ENCODE measurements around the gene MEIOB. TPM values are rescaled to one million over a fixed set of nuclear protein-coding genes. Genes with fewer than 3 reads are reported as not detected.

MEIOB gene
- total RNA-seq, 1 experiment from 2014 or later, result not detected

DNA sequence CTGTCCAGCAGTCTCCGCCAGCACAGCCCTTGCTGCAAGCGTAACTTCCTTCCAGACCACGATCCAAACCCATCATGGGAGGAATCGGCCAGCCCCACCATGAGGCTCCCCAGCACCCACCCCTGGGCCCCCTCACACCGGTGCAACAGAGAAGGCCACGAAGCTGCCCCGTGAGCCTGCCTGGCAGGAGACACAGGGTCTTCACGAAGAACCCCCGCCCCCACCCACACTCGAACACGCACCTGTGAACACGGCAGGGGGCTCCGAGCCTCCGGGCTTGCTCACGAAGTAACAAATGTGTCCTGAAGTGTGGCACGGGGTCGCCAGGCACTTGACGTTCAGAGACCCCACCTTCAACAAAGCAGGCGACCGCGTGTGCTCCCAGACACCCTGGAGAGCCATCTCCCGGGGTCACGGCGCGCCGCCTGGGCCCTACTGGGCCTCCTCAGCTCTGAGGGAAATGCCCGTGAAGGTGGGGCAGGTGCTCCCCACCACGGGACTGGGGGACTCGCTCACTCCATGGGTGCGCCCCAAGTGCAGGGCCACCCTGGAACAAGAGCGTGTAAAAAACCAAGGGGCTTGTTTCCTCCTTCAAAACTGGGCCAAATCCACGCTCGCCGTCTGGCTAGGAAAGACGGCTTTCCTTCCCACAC, 53.0 kb downstream of the MEIOB start:
- Histone ChIP-seq H3K4me3 (ENCODE audit: low read length) (no peak overlapping the region), H3K4me2 (ENCODE audit: low read length) (no peak overlapping the region), H3K27me3 (ENCODE audit: low read length) (no peaks in the 10 kb centered on the region), H3K79me2 (ENCODE audit: low read length) (no peaks in the 10 kb centered on the region; the same call in 1 of the 2 replicates), H2AFZ (ENCODE audit: low read length) (no peak overlapping the region), H4K20me1 (ENCODE audit: low read length) (no peaks in the 10 kb centered on the region), H3K9ac (ENCODE audit: low read length) (no peak overlapping the region), H3F3A (ENCODE audit: low read length, unreplicated experiment) (no peaks in the 10 kb centered on the region), H3K27ac (ENCODE audit: low read length) (no peak overlapping the region), H3K36me3 (ENCODE audit: low read depth, low read length) (peaks cover 4% of the 10 kb centered on the region; the same call in 1 of the 2 replicates), H3K9me3 (ENCODE audit: low read length) (no peaks in the 10 kb centered on the region), H3K4me1 (ENCODE audit: insufficient read depth, low read length) (peaks cover 5% of the 10 kb centered on the region; the same call in 1 of the 2 replicates), H3K9me2 (replicated peaks; ENCODE audit: low read length) (no peaks in the 10 kb centered on the region)
- ATAC-seq (no peak), DNase-seq (no peak)
- CTCF ChIA-PET, result no interaction called here
- POLR2A ChIA-PET (ENCODE audit: unreplicated experiment), result no interaction called here
- TF ChIP-seq EZH2phosphoT487 (IDR thresholded peaks at IDR 0.05; ENCODE audit: borderline replicate concordance, low read length) (no peak), EZH2 (IDR thresholded peaks at IDR 0.05; ENCODE audit: low read length, unreplicated experiment) (no peak)
- TF ChIP-seq, protein P1, sequence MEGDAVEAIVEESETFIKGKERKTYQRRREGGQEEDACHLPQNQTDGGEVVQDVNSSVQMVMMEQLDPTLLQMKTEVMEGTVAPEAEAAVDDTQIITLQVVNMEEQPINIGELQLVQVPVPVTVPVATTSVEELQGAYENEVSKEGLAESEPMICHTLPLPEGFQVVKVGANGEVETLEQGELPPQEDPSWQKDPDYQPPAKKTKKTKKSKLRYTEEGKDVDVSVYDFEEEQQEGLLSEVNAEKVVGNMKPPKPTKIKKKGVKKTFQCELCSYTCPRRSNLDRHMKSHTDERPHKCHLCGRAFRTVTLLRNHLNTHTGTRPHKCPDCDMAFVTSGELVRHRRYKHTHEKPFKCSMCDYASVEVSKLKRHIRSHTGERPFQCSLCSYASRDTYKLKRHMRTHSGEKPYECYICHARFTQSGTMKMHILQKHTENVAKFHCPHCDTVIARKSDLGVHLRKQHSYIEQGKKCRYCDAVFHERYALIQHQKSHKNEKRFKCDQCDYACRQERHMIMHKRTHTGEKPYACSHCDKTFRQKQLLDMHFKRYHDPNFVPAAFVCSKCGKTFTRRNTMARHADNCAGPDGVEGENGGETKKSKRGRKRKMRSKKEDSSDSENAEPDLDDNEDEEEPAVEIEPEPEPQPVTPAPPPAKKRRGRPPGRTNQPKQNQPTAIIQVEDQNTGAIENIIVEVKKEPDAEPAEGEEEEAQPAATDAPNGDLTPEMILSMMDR (conservative IDR thresholded peaks at IDR 0.05; ENCODE audit: low read depth, low read length), result no peak
- BruUV-seq (replicated peaks), result no TSS peak
- intact Hi-C loops (cut with micrococcal nuclease), result no loop called here

DNA sequence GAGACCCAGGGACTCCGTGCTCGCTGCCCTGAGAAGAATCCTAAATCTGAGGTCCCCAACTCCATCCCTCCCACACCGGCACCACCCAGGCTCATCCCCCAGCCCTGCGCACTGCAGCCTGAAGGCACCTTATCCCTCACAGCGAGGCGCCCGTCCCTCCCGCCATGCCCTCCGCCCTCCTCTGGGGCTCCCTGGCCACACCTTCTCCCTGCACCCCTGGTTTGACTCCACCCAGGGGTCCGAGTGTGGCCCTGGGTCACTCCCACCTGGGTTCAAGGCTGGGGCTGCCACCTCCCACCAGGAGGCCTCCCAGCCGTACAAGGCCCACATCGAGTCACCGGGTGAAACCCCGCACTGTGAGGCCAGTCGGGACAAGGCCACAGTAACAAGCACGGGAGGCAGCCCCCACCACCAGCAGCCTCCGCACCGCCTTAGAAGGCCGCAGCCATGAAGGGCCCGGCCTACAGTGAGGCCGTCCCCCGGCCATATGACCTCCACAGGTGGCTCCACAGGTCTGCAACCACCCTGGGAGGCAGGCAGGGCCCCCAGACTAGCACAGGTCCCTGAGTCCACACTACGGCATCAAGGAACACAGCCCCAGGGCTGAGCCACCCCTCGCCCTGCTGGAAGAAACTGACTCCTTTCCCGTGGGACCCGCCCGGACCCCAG, 53.6 kb downstream of the MEIOB start:
- CTCF ChIA-PET, result no interaction called here
- H3K4me2 ChIP-seq (ENCODE audit: low read length), result no peak overlapping the region
- no TSS peak for BruUV-seq (replicated peaks)

More for the DNA sequence above, 53.6 kb downstream of the MEIOB start:
- H3K27ac ChIP-seq (ENCODE audit: low read length), result no peak overlapping the region
- intact Hi-C loops (cut with micrococcal nuclease), result no loop called here
- no peak overlapping the region for H3K9ac ChIP-seq (ENCODE audit: low read length)
- no peak for TF ChIP-seq EZH2phosphoT487 (IDR thresholded peaks at IDR 0.05; ENCODE audit: borderline replicate concordance, low read length)
- no peak for TF ChIP-seq EZH2 (IDR thresholded peaks at IDR 0.05; ENCODE audit: low read length, unreplicated experiment)
- TF ChIP-seq, protein P1 (conservative IDR thresholded peaks at IDR 0.05; ENCODE audit: low read depth, low read length), result no peak
- POLR2A ChIA-PET (ENCODE audit: unreplicated experiment), result no interaction called here
- no peaks in the 10 kb centered on the region for H3K9me3 ChIP-seq (ENCODE audit: low read length)
- ATAC-seq, result no peak
- H3K79me2 ChIP-seq (ENCODE audit: low read length), result no peaks in the 10 kb centered on the region; the same call in 1 of the 2 replicates
- H3F3A ChIP-seq (ENCODE audit: low read length, unreplicated experiment), result no peaks in the 10 kb centered on the region
- no peak overlapping the region for H3K4me3 ChIP-seq (ENCODE audit: low read length)
- H3K4me1 ChIP-seq (ENCODE audit: insufficient read depth, low read length), result peaks cover 5% of the 10 kb centered on the region; the same call in 1 of the 2 replicates
- H2AFZ ChIP-seq (ENCODE audit: low read length), result no peak overlapping the region
- H3K9me2 ChIP-seq (replicated peaks; ENCODE audit: low read length), result no peaks in the 10 kb centered on the region
- no peaks in the 10 kb centered on the region for H3K27me3 ChIP-seq (ENCODE audit: low read length)
- no peaks in the 10 kb centered on the region for H4K20me1 ChIP-seq (ENCODE audit: low read length)
- DNase-seq, result no peak
- peaks cover 4% of the 10 kb centered on the region; the same call in 1 of the 2 replicates for H3K36me3 ChIP-seq (ENCODE audit: low read depth, low read length)
